Measurements from ENCODE around the gene ELAVL4. TPM values are rescaled to one million over a fixed set of nuclear protein-coding genes. Genes with fewer than 3 reads are reported as not detected.

ELAVL4 gene
- total and polyA plus RNA-seq, 2 experiments from 2014 or later, result not detected

DNA sequence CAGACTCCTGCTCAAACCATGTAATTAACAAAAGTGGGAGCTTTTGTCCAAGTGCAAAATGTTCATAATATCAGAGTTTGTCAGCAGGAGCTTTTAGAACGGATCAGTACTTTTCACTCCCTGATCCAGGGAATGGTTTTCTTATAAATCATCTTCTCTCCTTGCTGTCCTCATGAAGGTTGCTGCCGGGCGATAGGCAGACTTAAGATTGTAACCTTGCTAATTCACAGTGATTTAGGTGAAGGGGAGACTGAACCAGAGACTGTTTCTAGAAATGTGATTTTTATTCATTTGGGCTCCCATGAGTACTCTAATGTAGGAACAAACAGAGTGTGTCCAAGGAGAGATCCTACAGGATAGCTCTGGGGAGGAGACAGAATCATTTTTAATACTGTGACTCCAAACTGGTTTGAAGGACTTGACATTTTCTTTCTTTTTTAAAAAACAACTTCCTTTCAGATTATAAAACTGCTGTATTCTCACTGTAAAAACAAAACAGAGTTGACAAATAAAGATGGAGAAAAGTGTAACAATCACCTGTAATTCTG is 23.7 kb downstream of the ELAVL4 start:
- TF ChIP-seq, protein P1, sequence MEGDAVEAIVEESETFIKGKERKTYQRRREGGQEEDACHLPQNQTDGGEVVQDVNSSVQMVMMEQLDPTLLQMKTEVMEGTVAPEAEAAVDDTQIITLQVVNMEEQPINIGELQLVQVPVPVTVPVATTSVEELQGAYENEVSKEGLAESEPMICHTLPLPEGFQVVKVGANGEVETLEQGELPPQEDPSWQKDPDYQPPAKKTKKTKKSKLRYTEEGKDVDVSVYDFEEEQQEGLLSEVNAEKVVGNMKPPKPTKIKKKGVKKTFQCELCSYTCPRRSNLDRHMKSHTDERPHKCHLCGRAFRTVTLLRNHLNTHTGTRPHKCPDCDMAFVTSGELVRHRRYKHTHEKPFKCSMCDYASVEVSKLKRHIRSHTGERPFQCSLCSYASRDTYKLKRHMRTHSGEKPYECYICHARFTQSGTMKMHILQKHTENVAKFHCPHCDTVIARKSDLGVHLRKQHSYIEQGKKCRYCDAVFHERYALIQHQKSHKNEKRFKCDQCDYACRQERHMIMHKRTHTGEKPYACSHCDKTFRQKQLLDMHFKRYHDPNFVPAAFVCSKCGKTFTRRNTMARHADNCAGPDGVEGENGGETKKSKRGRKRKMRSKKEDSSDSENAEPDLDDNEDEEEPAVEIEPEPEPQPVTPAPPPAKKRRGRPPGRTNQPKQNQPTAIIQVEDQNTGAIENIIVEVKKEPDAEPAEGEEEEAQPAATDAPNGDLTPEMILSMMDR (IDR thresholded peaks at IDR 0.05; ENCODE audit: low read depth, low read length), result no peak
- H3K9me3 ChIP-seq (ENCODE audit: low read depth), result no peaks in the 10 kb centered on the region
- DNase-seq (ENCODE audit: low read depth in 1 of 2, low spot score in 1 of 2), result no peak
- H3K27ac ChIP-seq, result no peak overlapping the region
- H3K4me1 ChIP-seq (ENCODE audit: low read depth), result no peaks in the 10 kb centered on the region
- no peak overlapping the region for H3K4me3 ChIP-seq
- no peaks in the 10 kb centered on the region for H3K27me3 ChIP-seq
- no peaks in the 10 kb centered on the region for H3K36me3 ChIP-seq

DNA sequence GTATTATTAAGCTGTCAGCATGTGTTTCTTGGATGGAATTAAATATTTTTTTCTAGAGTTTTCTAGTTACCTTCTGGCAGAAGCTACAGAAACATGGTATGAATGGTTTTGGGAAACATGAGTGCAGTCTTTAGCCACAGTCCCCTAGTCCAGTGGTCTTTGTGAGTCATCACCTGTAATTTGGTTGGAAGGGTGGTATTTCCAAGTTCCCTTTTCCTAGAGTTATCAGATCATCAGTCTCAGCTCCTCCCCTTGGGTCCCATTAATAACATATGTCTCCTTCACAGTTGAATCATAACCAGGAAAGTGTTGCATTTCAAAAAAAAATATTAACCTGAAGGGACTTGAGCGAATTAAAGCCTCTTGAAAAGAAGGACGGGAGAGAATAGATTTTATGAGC is 27.0 kb downstream of the ELAVL4 start:
- no peaks in the 10 kb centered on the region for H3K9me3 ChIP-seq (ENCODE audit: low read depth)
- TF ChIP-seq, protein P1 (IDR thresholded peaks at IDR 0.05; ENCODE audit: low read depth, low read length), result no peak
- DNase-seq (ENCODE audit: low read depth in 1 of 2, low spot score in 1 of 2), result no peak
- no peak overlapping the region for H3K27ac ChIP-seq
- H3K4me3 ChIP-seq, result no peak overlapping the region
- H3K36me3 ChIP-seq, result no peaks in the 10 kb centered on the region
- H3K27me3 ChIP-seq, result no peaks in the 10 kb centered on the region
- H3K4me1 ChIP-seq (ENCODE audit: low read depth), result no peaks in the 10 kb centered on the region

DNA sequence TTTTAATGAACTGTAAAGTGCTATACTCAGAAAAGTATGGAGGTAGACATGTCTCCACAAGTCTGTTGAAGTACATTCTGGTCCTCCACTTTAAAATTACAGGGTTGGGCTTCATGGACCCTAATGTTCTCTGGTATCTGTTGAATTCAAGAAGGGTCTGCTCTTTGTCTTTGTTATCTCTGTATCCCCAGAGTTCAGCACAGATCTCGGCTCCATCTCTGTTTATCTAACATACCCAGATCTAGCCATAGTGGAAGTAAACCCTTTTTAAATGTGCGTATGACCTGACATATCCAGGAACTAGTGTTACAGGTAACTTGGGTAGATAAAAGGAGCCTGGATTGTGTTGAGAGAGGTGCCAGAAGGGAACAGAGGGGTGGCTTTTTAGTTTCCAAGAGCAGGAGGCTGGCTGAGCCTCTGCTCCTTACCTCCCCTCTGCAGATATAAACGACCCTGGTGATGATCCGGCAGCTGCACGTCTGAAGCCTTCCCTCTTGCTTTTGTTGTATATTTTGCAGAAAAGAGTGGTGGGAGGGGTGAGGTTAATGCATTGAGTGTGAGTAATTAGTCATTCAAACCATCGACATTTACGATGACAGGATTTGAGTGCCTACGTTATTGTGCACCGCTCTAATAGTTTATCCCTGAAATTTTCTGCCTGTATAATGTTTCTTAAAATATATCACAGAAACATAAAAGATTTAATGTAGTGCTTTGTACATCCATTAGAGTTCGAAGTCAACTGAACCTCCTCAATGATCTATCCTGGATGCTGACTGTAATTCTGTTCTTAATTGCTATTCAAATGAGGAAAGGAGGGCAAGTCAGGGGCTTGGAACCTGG is 30.8 kb downstream of the ELAVL4 start:
- DNase-seq (ENCODE audit: low read depth in 1 of 2, low spot score in 1 of 2), result no peak
- Histone ChIP-seq H3K4me3 (no peak overlapping the region), H3K36me3 (no peaks in the 10 kb centered on the region), H3K9me3 (ENCODE audit: low read depth) (no peaks in the 10 kb centered on the region), H3K27me3 (no peaks in the 10 kb centered on the region), H3K27ac (no peak overlapping the region), H3K4me1 (ENCODE audit: low read depth) (no peaks in the 10 kb centered on the region)
- TF ChIP-seq, protein P1 (IDR thresholded peaks at IDR 0.05; ENCODE audit: low read depth, low read length), result no peak

DNA sequence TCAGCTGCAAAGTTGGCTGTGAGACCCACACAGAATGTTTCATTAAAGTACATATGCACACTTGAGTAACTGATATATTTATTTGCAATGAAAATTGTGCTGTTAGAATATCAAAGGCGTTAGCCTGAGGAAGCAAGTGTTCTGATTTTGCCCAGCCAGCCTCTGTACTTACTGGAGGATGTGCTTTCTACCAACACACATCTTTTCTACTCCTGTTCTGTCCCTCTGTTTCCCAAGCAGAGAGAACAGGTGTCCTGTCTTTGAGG is 31.4 kb downstream of the ELAVL4 start:
- no peak for DNase-seq (ENCODE audit: low read depth in 1 of 2, low spot score in 1 of 2)
- Histone ChIP-seq H3K27ac (no peak overlapping the region), H3K27me3 (no peaks in the 10 kb centered on the region), H3K9me3 (ENCODE audit: low read depth) (no peaks in the 10 kb centered on the region), H3K4me1 (ENCODE audit: low read depth) (no peaks in the 10 kb centered on the region), H3K4me3 (no peak overlapping the region), H3K36me3 (no peaks in the 10 kb centered on the region)
- TF ChIP-seq, protein P1 (IDR thresholded peaks at IDR 0.05; ENCODE audit: low read depth, low read length), result no peak

DNA sequence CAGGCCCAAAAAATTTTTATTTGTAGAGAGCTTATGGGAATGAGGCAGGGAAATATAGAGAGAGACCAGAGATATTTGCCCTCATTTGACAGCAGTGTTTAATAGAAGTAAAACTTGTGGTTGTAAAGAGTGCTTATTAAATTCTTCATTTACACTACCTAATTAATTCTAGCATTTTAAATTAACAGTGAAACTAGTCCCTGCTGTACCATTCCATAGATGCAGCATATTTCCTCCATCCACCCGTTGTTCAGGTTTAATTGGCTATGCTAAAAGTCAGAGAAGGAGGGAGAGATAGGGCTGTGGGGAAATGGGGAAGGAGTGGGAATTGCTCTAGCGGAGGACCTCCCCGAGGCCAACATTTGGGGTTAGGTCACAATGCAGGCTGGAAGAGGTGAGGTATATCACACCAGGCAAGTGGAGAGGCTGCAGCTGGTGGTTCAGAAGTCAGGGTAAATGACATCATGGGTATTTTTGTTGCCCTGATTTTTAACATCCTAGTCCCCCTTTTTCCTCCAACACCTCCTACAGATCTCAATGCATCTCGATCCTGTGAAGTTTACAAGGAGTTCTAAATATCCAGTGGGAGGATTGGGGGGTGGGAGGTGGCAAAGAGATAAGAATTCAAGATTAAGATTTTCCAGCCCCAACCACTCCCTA is 38.6 kb downstream of the ELAVL4 start:
- H3K36me3 ChIP-seq, result no peaks in the 10 kb centered on the region
- no peaks in the 10 kb centered on the region for H3K9me3 ChIP-seq (ENCODE audit: low read depth)
- no peak overlapping the region for H3K27ac ChIP-seq
- H3K27me3 ChIP-seq, result no peaks in the 10 kb centered on the region
- TF ChIP-seq, protein P1 (IDR thresholded peaks at IDR 0.05; ENCODE audit: low read depth, low read length), result no peak
- no peak for DNase-seq (ENCODE audit: low read depth in 1 of 2, low spot score in 1 of 2)
- H3K4me1 ChIP-seq (ENCODE audit: low read depth), result no peaks in the 10 kb centered on the region
- H3K4me3 ChIP-seq, result no peak overlapping the region
